CD14-positive monocyte (primary cell): ENCODE measurements around the gene LRP1B. TPM values are rescaled to one million over a fixed set of nuclear protein-coding genes. Genes with fewer than 3 reads are reported as not detected.

ENCODE experiments used
- DNase-seq, 3 donors: peaks; one replicate each; pipeline ENCODE4 v3.0.0-alpha.2; 2011 to 2022
- H2AFZ ChIP-seq: 2 replicates; pipeline ENCODE4 v1.6.0; 2012; ENCODE audit warnings: mild to moderate bottlenecking, low read depth, low read length, inconsistent platforms; ENCODE audit not compliant: insufficient read depth, poor library complexity, severe bottlenecking
- H3K27ac ChIP-seq, 2 donors: 1 replicate in 1 of 2; 2 replicates in 1 of 2; pipeline ENCODE4 v1.5.1; 2012 to 2013; ENCODE audit warnings: low read length in 2 of 2, control low read depth in 1 of 2, inconsistent platforms in 1 of 2, low read depth in 1 of 2, mild to moderate bottlenecking in 1 of 2
- H3K27me3 ChIP-seq, 2 donors: one replicate each; pipeline versions ENCODE4 v1.6.0 to v1.6.1; 2011 to 2013; ENCODE audit warnings: low read length in 2 of 2; ENCODE audit not compliant: control insufficient read depth in 2 of 2, insufficient read depth in 2 of 2
- H3K36me3 ChIP-seq, 2 donors: replicated peaks in 1 of 2; 1 replicate in 1 of 2; 2 replicates in 1 of 2; pipeline versions ENCODE4 v1.5.1 to v1.6.1; 2012 to 2013; ENCODE audit warnings: low read length in 2 of 2, control low read depth in 1 of 2, inconsistent platforms in 1 of 2, mild to moderate bottlenecking in 1 of 2; ENCODE audit not compliant: insufficient read depth in 2 of 2, control insufficient read depth in 1 of 2
- H3K4me1 ChIP-seq, 2 donors: 1 replicate in 1 of 2; 2 replicates in 1 of 2; pipeline versions ENCODE4 v1.5.1 to v1.6.1; 2012 to 2013; ENCODE audit warnings: low read length in 2 of 2, control low read depth in 1 of 2, inconsistent platforms in 1 of 2, mild to moderate bottlenecking in 1 of 2, moderate library complexity in 1 of 2; ENCODE audit not compliant: insufficient read depth in 2 of 2, control insufficient read depth in 1 of 2
- H3K4me2 ChIP-seq: replicated peaks from 2 replicates; pipeline ENCODE3; 2012; ENCODE audit warnings: low read length, moderate library complexity, mild to moderate bottlenecking; ENCODE audit not compliant: poor library complexity, severe bottlenecking; ENCODE audit errors: extremely low read depth
- H3K4me3 ChIP-seq, 3 experiments: fragments of 200-600 bp in 1 of 3; sonication (generic) in 1 of 3; replicated peaks in 1 of 3; 1 replicate in 2 of 3; 2 replicates in 1 of 3; pipeline ENCODE4 v1.5.1; 2011 to 2013; ENCODE audit warnings: low read length in 3 of 3, mild to moderate bottlenecking in 3 of 3, control low read depth in 2 of 3, low read depth in 2 of 3, inconsistent platforms in 1 of 3, moderate library complexity in 1 of 3
- H3K79me2 ChIP-seq: 2 replicates; pipeline ENCODE4 v1.6.0; 2012; ENCODE audit warnings: mild to moderate bottlenecking, control low read depth, inconsistent platforms, low read length, moderate library complexity; ENCODE audit not compliant: insufficient read depth
- H3K9ac ChIP-seq: 2 replicates; pipeline ENCODE4 v1.6.0; 2017; ENCODE audit warnings: low read length, mild to moderate bottlenecking; ENCODE audit not compliant: insufficient read depth, poor library complexity, severe bottlenecking
- H3K9me3 ChIP-seq, 2 donors: replicated peaks in 1 of 2; 1 replicate in 1 of 2; 2 replicates in 1 of 2; pipeline versions ENCODE4 v1.5.1 to v1.6.1; 2012 to 2013; ENCODE audit warnings: low read length in 2 of 2, control low read depth in 1 of 2; ENCODE audit not compliant: control insufficient read depth in 1 of 2, insufficient read depth in 1 of 2
- H4K20me1 ChIP-seq: 2 replicates; pipeline ENCODE4 v1.6.0; 2012; ENCODE audit warnings: mild to moderate bottlenecking, low read length, control low read depth, moderate library complexity; ENCODE audit not compliant: insufficient read depth
- H3K27ac Mint-ChIP-seq, 7 donors: one replicate each; pipeline ENCODE4 v1.8.0; 2020; ENCODE audit warnings: mild to moderate bottlenecking in 7 of 7, mixed read lengths in 7 of 7, moderate library complexity in 6 of 7, inconsistent platforms in 2 of 7
- H3K27me3 Mint-ChIP-seq, 3 donors: one replicate each; pipeline ENCODE4 v1.8.0; 2021 to 2022; ENCODE audit warnings: low read depth in 3 of 3, mild to moderate bottlenecking in 3 of 3, mixed read lengths in 3 of 3, moderate library complexity in 3 of 3, inconsistent platforms in 1 of 3
- H3K36me3 Mint-ChIP-seq, 2 donors: one replicate each; pipeline ENCODE4 v1.8.0; 2020; ENCODE audit warnings: mixed read lengths in 2 of 2, inconsistent platforms in 1 of 2, mild to moderate bottlenecking in 1 of 2
- H3K4me1 Mint-ChIP-seq: one replicate; pipeline ENCODE4 v1.8.0; 2020; ENCODE audit warnings: mild to moderate bottlenecking, mixed read lengths
- H3K4me3 Mint-ChIP-seq, 2 donors: one replicate each; pipeline ENCODE4 v1.8.0; 2020; ENCODE audit warnings: mild to moderate bottlenecking in 2 of 2, mixed read lengths in 2 of 2, moderate library complexity in 1 of 2
- H3K9me3 Mint-ChIP-seq, 7 donors: one replicate each; pipeline ENCODE4 v1.8.0; 2020 to 2022; ENCODE audit warnings: mixed read lengths in 7 of 7, mild to moderate bottlenecking in 6 of 7, moderate library complexity in 6 of 7, inconsistent platforms in 2 of 7
- WGBS: methylation state at CpG from one replicate; pipeline ENCODE4 v1.1.5; 2013; ENCODE audit warnings: missing lambda C conversion rate; ENCODE audit not compliant: insufficient coverage; 5-methylcytosine and 5-hydroxymethylcytosine counted together
- intact Hi-C, 2 donors: fragments of 100-400 bp; cut with micrococcal nuclease; formaldehyde crosslinking; loops; one replicate each; pipeline versions ENCODE4 v1.15.0 to v1.15.1; 2023
- polyA plus RNA-seq, 3 donors: library from polyadenylated mRNA; depleted of rRNA in 1 of 3; unstranded in 2 of 3; stranded (reverse) in 1 of 3; fragments of 300-500 nt in 2 of 3; fragments of >200 nt in 1 of 3; fragmentation: Illumina TruSeq in 2 of 3; gene quantifications; 1 replicate in 2 of 3; 2 replicates in 1 of 3; pipeline ENCODE4 v1.2.3, GENCODE V29; 2012 to 2021
- TF ChIP-seq, protein P1 (sequence below): fragments of 200-600 bp; IDR thresholded peaks from one replicate; pipeline ENCODE4 v1.8.0; 2022; ENCODE audit warnings: antibody characterized with exemption, mild to moderate bottlenecking

LRP1B gene
- polyA plus RNA-seq, 3 donors, result not detected

DNA sequence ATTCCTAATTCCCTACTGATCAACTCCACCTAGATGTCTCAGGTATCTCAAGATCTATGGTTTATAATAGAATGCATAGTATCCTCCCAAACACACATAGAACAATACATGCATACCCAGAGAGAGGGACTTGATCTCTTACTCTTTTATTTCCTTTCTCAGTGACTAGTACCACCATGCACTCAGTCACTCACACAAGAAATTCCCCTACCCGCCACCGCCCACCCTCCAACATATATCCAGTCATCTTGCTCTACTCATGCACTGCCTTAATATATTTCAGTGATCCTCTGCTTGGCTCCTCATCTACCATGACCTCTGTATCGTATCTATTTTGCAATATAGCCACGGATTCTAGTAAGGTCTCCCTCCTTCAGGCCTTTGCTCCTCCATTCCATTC, 996.9 kb downstream of the LRP1B start:
- Histone ChIP-seq H2AFZ (no peak overlapping the region), H3K9ac (no peak overlapping the region), H4K20me1 (no peaks in the 10 kb centered on the region), H3K4me3 (no peak overlapping the region), H3K27ac (no peak overlapping the region), H3K36me3 (no peaks in the 10 kb centered on the region), H3K4me1 (no peaks in the 10 kb centered on the region), H3K79me2 (no peaks in the 10 kb centered on the region), H3K27me3 (no peaks in the 10 kb centered on the region), H3K4me2 (no peak overlapping the region), H3K9me3 (no peaks in the 10 kb centered on the region)
- H3K9me3 Mint-ChIP-seq, result peaks cover 0 to 3% (median 0%) of the 10 kb centered on the region in 7 donors
- H3K27me3 Mint-ChIP-seq, result no peaks in the 10 kb centered on the region
- no peak overlapping the region for H3K27ac Mint-ChIP-seq
- WGBS, result 96% methylated on average over 3 of the region's 4 CpGs
- no peak for DNase-seq
- intact Hi-C loops, result no loop called here
- no peaks in the 10 kb centered on the region for H3K4me1 Mint-ChIP-seq
- H3K4me3 Mint-ChIP-seq, result no peak overlapping the region
- TF ChIP-seq, protein P1, sequence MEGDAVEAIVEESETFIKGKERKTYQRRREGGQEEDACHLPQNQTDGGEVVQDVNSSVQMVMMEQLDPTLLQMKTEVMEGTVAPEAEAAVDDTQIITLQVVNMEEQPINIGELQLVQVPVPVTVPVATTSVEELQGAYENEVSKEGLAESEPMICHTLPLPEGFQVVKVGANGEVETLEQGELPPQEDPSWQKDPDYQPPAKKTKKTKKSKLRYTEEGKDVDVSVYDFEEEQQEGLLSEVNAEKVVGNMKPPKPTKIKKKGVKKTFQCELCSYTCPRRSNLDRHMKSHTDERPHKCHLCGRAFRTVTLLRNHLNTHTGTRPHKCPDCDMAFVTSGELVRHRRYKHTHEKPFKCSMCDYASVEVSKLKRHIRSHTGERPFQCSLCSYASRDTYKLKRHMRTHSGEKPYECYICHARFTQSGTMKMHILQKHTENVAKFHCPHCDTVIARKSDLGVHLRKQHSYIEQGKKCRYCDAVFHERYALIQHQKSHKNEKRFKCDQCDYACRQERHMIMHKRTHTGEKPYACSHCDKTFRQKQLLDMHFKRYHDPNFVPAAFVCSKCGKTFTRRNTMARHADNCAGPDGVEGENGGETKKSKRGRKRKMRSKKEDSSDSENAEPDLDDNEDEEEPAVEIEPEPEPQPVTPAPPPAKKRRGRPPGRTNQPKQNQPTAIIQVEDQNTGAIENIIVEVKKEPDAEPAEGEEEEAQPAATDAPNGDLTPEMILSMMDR, result no peak
- no peaks in the 10 kb centered on the region for H3K36me3 Mint-ChIP-seq

DNA sequence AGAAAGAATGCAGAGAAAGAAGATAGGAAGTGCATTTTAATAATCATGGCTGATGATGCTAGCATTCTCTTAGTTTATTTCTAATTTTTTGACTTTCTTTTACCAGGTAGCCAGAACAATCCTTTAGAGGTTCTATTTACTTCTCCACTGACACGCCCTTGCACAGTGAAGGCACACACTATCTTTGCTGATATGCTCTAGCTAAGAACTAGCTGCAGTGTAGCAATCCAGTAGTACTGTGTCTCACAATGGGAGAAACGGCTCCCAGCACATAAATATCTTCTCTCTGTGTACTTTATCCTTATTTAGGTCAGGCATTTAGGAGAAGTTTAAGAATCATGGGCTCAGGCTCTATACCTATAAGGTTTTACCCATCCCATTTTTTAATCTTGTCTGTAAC, 1005.4 kb downstream of the LRP1B start:
- DNase-seq, result no peak
- Histone ChIP-seq H2AFZ (no peak overlapping the region), H3K36me3 (no peaks in the 10 kb centered on the region), H3K4me1 (no peaks in the 10 kb centered on the region), H3K9me3 (peaks cover 0 to 3% of the 10 kb centered on the region in 2 donors), H3K4me2 (no peak overlapping the region), H3K79me2 (no peaks in the 10 kb centered on the region), H3K27me3 (no peaks in the 10 kb centered on the region), H3K4me3 (no peak overlapping the region), H4K20me1 (no peaks in the 10 kb centered on the region), H3K9ac (no peak overlapping the region), H3K27ac (no peak overlapping the region)
- H3K9me3 Mint-ChIP-seq, result peaks cover 0 to 5% (median 3%) of the 10 kb centered on the region in 7 donors
- H3K27me3 Mint-ChIP-seq, result no peaks in the 10 kb centered on the region
- H3K36me3 Mint-ChIP-seq, result no peaks in the 10 kb centered on the region
- no peak overlapping the region for H3K4me3 Mint-ChIP-seq
- TF ChIP-seq, protein P1, result no peak
- intact Hi-C loops, result no loop called here
- no peaks in the 10 kb centered on the region for H3K4me1 Mint-ChIP-seq
- no peak overlapping the region for H3K27ac Mint-ChIP-seq
- WGBS, result 89% methylated on average over 1 of the region's 2 CpGs
